ENCODE results near the gene PRDM15.
"Not testable (repeated sequence)": the region's sequence is repeated elsewhere in the genome, so short reads cannot be mapped to it uniquely, and the experiment has no call there.

PRDM15 gene

GRCh38 chr21:41785262-41785661, 93.9 kb downstream of the PRDM15 start:
- not testable (repeated sequence) for H2AFZ ChIP-seq (ENCODE audit: low read length, unreplicated experiment); H3K79me2 ChIP-seq (ENCODE audit: control insufficient read depth, insufficient read depth, low read length, unreplicated experiment); H3K36me3 ChIP-seq (ENCODE audit: insufficient read depth, low read length); H3K27ac ChIP-seq (ENCODE audit: low read depth, low read length); H3K4me1 ChIP-seq (ENCODE audit: control insufficient read depth, insufficient read depth, low read length, unreplicated experiment); H3K4me3 ChIP-seq (ENCODE audit: low read depth, low read length)
- peaks cover 25% of the 10 kb centered on the region for H3K27me3 ChIP-seq (ENCODE audit: insufficient read depth, low read length)

DNA sequence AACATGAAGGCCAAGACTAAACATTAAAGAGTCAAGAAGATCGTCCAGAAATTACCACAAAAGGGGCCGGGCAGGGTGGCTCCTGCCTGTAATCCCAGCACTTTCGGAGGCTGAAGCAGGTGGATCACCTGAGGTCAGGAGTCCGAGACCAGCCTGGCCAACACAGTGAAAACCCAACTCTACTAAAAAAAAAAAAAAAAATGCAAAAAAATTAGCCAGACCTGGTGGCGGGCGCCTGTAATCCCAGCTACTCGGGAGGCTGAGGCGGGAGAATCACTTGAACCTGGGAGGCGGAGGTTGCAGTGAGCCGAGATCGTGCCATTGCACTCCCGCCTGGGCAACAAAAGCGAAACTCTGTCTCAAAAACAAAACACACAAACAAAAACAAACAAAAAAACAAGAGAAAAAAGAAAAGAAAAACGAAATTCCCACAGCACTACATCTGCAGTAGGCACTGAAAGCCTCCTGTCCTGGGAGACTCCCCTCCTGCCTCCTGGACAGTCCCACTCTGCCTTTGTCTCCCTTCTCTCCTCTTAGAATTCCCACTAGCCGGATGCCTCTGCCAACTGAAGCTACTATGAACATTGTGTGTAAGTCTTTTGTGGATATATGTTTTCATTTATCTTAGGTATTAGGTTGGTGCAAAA, 94.6 kb downstream of the PRDM15 start:
- no peaks in the 10 kb centered on the region for H3K4me1 ChIP-seq (ENCODE audit: control insufficient read depth, insufficient read depth, low read length, unreplicated experiment)
- peaks cover 23% of the 10 kb centered on the region for H3K27me3 ChIP-seq (ENCODE audit: insufficient read depth, low read length)
- H3K4me3 ChIP-seq (ENCODE audit: low read depth, low read length) = no peak overlapping the region
- H3K79me2 ChIP-seq (ENCODE audit: control insufficient read depth, insufficient read depth, low read length, unreplicated experiment) = no peaks in the 10 kb centered on the region
- no peak overlapping the region for H3K27ac ChIP-seq (ENCODE audit: low read depth, low read length)
- no peak overlapping the region for H2AFZ ChIP-seq (ENCODE audit: low read length, unreplicated experiment)
- H3K36me3 ChIP-seq (ENCODE audit: insufficient read depth, low read length) = no peaks in the 10 kb centered on the region

DNA sequence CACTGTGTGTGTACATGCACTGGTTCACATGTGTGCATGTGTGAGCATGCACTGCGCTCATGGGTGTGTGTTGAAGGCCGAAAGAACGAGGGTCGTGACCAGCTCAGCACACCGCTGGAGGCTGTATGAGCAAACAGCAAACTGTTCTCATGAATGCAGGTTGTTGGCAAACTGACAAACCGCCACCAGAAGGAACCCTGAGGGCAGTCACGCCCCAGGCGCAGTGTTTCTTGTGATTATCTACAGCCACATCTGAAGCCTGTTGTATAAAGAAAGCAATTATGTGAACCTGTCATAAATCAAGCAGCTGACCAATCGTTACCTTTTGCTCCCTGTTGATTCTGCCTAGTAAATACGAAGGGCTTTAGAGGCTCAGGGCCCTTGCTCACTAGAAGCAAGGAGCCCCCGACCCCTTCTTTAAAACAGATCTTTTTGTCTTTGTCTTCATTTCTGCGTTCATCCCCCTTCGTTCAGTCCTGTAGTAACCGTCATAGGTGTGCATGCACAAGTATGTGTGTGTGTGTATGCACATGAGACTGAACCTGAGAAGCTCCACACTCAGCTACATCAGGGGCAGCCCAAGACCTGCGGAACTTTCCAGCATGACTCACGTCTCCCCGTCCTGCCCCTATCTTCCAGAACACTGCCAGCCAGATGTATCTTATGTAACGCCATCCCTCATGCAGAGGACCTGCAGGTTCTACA, 95.5 kb downstream of the PRDM15 start:
- Histone ChIP-seq H3K4me1 (ENCODE audit: control insufficient read depth, insufficient read depth, low read length, unreplicated experiment) (no peaks in the 10 kb centered on the region), H3K27ac (ENCODE audit: low read depth, low read length) (no peak overlapping the region), H2AFZ (ENCODE audit: low read length, unreplicated experiment) (no peak overlapping the region)

GRCh38 chr21:41781050-41781410, 98.1 kb downstream of the PRDM15 start:
- Histone ChIP-seq H3K4me3 (ENCODE audit: low read depth, low read length) (no peak overlapping the region), H3K27ac (ENCODE audit: low read depth, low read length) (no peak overlapping the region), H3K36me3 (ENCODE audit: insufficient read depth, low read length) (no peaks in the 10 kb centered on the region), H3K27me3 (ENCODE audit: insufficient read depth, low read length) (peaks cover 3% of the 10 kb centered on the region; the same call in 1 of the 2 replicates), H3K4me1 (ENCODE audit: control insufficient read depth, insufficient read depth, low read length, unreplicated experiment) (no peaks in the 10 kb centered on the region), H3K79me2 (ENCODE audit: control insufficient read depth, insufficient read depth, low read length, unreplicated experiment) (no peaks in the 10 kb centered on the region), H2AFZ (ENCODE audit: low read length, unreplicated experiment) (no peak overlapping the region)

More for the DNA sequence above, 95.5 kb downstream of the PRDM15 start:
- Histone ChIP-seq H3K36me3 (ENCODE audit: insufficient read depth, low read length) (no peaks in the 10 kb centered on the region), H3K79me2 (ENCODE audit: control insufficient read depth, insufficient read depth, low read length, unreplicated experiment) (no peaks in the 10 kb centered on the region), H3K4me3 (ENCODE audit: low read depth, low read length) (no peak overlapping the region), H3K27me3 (ENCODE audit: insufficient read depth, low read length) (peaks cover 13% of the 10 kb centered on the region)

DNA sequence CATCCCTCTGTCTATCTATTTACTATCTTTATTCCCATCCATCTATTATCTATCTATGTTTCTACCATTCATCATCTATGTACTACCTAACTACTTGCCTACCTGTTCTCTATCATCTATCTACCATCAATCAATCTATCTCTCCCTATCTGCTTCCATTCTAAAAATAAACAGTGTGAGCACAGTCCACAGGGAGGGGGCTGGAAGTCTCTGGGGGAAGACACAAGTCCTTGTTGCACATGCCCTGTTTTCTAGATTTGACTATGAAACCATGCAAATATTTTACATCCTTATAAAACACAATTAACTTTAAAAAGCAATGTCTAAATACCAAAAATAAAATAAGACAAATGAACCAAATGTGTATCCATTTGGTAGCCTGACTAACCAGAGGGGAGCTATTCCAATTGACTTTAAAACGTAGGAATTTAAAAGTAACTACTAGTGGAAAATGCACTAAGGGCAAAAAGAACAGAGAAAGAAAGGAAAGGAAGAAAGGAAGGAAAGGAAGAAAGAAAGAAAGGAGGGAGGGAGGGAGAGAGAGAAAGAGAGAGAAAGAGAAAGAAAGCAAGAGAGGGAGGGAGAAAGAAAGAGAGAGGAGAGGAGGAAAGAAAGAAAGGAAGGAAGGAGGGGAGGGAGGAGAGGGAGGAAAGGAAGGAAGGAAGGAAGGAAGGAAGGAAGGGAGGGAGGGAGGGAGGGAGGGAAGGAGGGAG, 98.7 kb downstream of the PRDM15 start:
- Histone ChIP-seq H3K27me3 (ENCODE audit: insufficient read depth, low read length) (no peaks in the 10 kb centered on the region; the same call in 1 of the 2 replicates), H3K4me3 (ENCODE audit: low read depth, low read length) (no peak overlapping the region), H3K36me3 (ENCODE audit: insufficient read depth, low read length) (no peaks in the 10 kb centered on the region), H3K4me1 (ENCODE audit: control insufficient read depth, insufficient read depth, low read length, unreplicated experiment) (no peaks in the 10 kb centered on the region), H3K27ac (ENCODE audit: low read depth, low read length) (no peak overlapping the region), H2AFZ (ENCODE audit: low read length, unreplicated experiment) (no peak overlapping the region), H3K79me2 (ENCODE audit: control insufficient read depth, insufficient read depth, low read length, unreplicated experiment) (no peaks in the 10 kb centered on the region)

DNA sequence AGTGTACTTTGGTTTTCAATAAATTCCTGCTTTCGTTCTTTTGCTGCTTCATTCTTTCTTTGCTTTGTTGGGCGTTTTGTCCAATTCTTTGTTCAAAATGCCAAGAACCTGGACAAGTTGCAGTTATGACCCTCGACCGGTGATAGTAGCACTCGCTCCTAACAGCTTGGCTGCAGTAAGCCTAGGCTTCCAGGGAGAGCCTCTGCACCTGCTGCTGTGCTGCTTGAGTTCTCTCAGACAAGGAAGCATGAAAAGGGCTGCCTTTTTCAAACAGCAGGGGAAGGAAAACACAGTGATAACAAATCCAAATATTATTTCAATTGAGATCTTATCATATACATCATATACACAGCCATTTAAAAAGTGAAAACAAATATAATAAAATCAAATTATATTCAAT, 99.5 kb downstream of the PRDM15 start:
- no peak overlapping the region for H3K27ac ChIP-seq (ENCODE audit: low read depth, low read length)
- no peaks in the 10 kb centered on the region; the same call in 1 of the 2 replicates for H3K27me3 ChIP-seq (ENCODE audit: insufficient read depth, low read length)
- H3K36me3 ChIP-seq (ENCODE audit: insufficient read depth, low read length) = no peaks in the 10 kb centered on the region
- H3K79me2 ChIP-seq (ENCODE audit: control insufficient read depth, insufficient read depth, low read length, unreplicated experiment) = no peaks in the 10 kb centered on the region
- H2AFZ ChIP-seq (ENCODE audit: low read length, unreplicated experiment) = no peak overlapping the region
- H3K4me1 ChIP-seq (ENCODE audit: control insufficient read depth, insufficient read depth, low read length, unreplicated experiment) = no peaks in the 10 kb centered on the region
- no peak overlapping the region for H3K4me3 ChIP-seq (ENCODE audit: low read depth, low read length)

DNA sequence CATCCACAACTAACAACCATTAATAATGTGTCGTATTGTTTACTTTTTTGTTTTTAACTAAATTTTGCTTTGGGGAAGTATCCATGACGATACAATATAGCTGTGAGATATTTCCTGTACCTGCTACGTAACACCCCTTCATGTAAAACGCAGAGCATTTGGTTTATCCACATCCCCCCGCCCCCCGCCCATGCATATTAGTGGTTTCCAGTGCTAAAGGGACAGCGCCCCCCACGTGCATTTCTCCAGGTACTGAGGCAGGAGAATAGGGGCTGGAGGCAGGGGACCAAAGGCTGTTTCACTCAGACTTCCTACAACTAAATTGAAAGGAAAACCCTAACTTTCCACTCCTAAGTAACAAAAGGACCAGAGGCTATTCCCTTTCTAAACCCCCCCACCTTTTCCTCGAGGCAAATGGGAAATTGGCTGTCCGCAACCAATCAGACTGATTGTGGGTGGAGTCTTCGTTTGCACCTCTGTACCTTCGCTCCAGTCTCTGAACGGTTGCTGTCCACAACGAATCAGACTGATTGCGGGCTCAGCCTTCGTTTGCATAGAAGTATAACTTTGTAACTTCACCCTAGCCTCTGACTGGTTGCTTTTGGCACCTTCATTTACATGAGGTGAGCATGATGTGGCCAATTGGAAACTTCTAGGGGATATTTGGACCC, 100.1 kb downstream of the PRDM15 start:
- Histone ChIP-seq H3K36me3 (ENCODE audit: insufficient read depth, low read length) (no peaks in the 10 kb centered on the region), H3K4me3 (ENCODE audit: low read depth, low read length) (no peak overlapping the region), H2AFZ (ENCODE audit: low read length, unreplicated experiment) (no peak overlapping the region), H3K4me1 (ENCODE audit: control insufficient read depth, insufficient read depth, low read length, unreplicated experiment) (no peaks in the 10 kb centered on the region), H3K27ac (ENCODE audit: low read depth, low read length) (no peak overlapping the region), H3K27me3 (ENCODE audit: insufficient read depth, low read length) (no peaks in the 10 kb centered on the region; the same call in 1 of the 2 replicates), H3K79me2 (ENCODE audit: control insufficient read depth, insufficient read depth, low read length, unreplicated experiment) (no peaks in the 10 kb centered on the region)

DNA sequence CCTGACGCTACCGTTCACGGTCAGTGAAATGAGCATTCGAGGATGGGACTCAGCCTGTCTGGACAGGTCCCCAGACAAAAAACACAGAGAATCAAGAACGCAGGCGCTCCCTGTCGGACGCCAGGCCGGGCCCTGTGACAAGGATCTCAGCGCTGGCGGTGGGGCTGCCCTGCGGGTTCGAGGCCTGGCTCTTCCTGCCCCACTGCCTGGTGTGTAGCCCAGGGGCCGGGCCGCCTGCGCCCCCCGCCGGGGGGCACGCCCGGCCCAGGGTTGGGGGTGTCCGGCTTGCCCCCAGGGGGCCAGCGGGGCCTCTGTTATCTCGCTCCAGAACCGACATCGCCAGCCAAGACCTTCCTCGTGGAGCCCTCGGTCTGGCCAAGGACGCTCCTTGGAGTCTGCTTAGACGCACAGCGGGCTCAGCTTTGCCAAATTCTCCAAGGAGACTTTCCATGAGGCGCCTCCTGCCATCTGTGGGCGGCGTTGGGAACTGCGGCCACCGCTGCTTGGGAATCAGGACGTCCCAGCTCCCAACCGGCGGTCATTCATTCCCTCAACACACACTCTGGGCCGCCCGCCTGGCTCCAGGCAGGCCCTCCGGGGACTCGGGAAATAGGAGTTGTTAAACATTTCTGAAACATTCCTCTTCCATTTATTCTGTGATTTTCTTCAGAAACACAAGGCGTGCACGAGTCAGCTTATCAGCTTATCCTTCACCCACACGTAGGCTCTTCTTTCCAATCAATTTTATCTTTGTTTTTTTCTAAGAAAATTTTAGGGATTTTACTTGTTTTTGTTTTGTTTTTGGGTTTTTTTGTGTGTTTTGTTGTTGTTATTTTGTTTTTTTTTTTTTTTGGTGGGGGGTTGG, 101.0 kb downstream of the PRDM15 start:
- H3K79me2 ChIP-seq (ENCODE audit: control insufficient read depth, insufficient read depth, low read length, unreplicated experiment) = no peaks in the 10 kb centered on the region
- H3K36me3 ChIP-seq (ENCODE audit: insufficient read depth, low read length) = no peaks in the 10 kb centered on the region
- H3K4me1 ChIP-seq (ENCODE audit: control insufficient read depth, insufficient read depth, low read length, unreplicated experiment) = no peaks in the 10 kb centered on the region
- no peaks in the 10 kb centered on the region; the same call in 1 of the 2 replicates for H3K27me3 ChIP-seq (ENCODE audit: insufficient read depth, low read length)
- H2AFZ ChIP-seq (ENCODE audit: low read length, unreplicated experiment) = peak overlapping the region; percentile 55
- no peak overlapping the region for H3K4me3 ChIP-seq (ENCODE audit: low read depth, low read length)
- H3K27ac ChIP-seq (ENCODE audit: low read depth, low read length) = no peak overlapping the region

DNA sequence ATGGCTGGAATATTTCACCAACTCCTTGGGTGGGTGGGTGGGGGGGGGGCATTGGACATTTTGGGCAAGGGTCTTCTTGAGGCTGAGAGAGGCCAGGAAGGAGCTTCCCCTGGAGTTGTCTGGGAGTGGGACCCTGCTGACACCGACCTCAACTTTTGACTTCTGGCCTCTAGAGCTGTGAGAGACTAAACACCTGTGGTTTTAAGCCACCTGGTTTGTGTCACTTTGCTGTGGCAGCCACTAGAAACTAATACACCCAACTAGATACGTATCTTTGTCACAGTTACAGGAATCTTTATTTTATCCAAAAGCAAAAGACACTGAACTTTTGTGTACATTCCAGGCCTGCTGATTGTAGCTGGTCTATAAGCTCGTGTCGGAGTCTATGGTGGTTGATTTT, 102.4 kb downstream of the PRDM15 start:
- no peaks in the 10 kb centered on the region for H3K79me2 ChIP-seq (ENCODE audit: control insufficient read depth, insufficient read depth, low read length, unreplicated experiment)

DNA sequence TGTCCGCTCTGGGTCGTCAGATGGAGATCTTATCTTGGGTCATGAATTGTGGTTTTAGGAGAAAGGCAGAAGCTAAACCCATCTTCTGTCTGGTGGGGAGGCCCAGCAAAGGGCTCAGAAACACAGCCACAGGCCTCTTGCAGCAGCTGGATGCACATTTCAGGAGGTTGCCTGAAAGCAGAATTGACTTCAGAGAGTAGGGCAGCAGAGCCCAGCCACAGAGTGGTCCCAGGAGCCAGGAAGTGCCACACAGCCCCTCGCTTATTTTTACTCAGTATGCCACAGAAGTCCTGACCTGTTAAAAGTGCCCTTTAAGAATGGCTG, 104.0 kb downstream of the PRDM15 start:
- Histone ChIP-seq H3K4me3 (ENCODE audit: low read depth, low read length) (no peak overlapping the region), H2AFZ (ENCODE audit: low read length, unreplicated experiment) (no peak overlapping the region), H3K27ac (ENCODE audit: low read depth, low read length) (no peak overlapping the region), H3K36me3 (ENCODE audit: insufficient read depth, low read length) (no peaks in the 10 kb centered on the region), H3K4me1 (ENCODE audit: control insufficient read depth, insufficient read depth, low read length, unreplicated experiment) (no peaks in the 10 kb centered on the region), H3K79me2 (ENCODE audit: control insufficient read depth, insufficient read depth, low read length, unreplicated experiment) (no peaks in the 10 kb centered on the region), H3K27me3 (ENCODE audit: insufficient read depth, low read length) (no peaks in the 10 kb centered on the region; the same call in 1 of the 2 replicates)

More for the DNA sequence above, 102.4 kb downstream of the PRDM15 start:
- Histone ChIP-seq H3K36me3 (ENCODE audit: insufficient read depth, low read length) (no peaks in the 10 kb centered on the region), H3K4me3 (ENCODE audit: low read depth, low read length) (no peak overlapping the region), H2AFZ (ENCODE audit: low read length, unreplicated experiment) (no peak overlapping the region), H3K4me1 (ENCODE audit: control insufficient read depth, insufficient read depth, low read length, unreplicated experiment) (no peaks in the 10 kb centered on the region), H3K27me3 (ENCODE audit: insufficient read depth, low read length) (no peaks in the 10 kb centered on the region; the same call in 1 of the 2 replicates), H3K27ac (ENCODE audit: low read depth, low read length) (no peak overlapping the region)

Measured in ACC112 (cell line).